NK-92 (cell line): ENCODE data around the gene HTRA3.

Source experiments
- DNase-seq: peaks from one replicate; lab custom pipeline; 2025; ENCODE audit not compliant: unreplicated experiment; lab: John Stamatoyannopoulos, UW

HTRA3 gene

DNA sequence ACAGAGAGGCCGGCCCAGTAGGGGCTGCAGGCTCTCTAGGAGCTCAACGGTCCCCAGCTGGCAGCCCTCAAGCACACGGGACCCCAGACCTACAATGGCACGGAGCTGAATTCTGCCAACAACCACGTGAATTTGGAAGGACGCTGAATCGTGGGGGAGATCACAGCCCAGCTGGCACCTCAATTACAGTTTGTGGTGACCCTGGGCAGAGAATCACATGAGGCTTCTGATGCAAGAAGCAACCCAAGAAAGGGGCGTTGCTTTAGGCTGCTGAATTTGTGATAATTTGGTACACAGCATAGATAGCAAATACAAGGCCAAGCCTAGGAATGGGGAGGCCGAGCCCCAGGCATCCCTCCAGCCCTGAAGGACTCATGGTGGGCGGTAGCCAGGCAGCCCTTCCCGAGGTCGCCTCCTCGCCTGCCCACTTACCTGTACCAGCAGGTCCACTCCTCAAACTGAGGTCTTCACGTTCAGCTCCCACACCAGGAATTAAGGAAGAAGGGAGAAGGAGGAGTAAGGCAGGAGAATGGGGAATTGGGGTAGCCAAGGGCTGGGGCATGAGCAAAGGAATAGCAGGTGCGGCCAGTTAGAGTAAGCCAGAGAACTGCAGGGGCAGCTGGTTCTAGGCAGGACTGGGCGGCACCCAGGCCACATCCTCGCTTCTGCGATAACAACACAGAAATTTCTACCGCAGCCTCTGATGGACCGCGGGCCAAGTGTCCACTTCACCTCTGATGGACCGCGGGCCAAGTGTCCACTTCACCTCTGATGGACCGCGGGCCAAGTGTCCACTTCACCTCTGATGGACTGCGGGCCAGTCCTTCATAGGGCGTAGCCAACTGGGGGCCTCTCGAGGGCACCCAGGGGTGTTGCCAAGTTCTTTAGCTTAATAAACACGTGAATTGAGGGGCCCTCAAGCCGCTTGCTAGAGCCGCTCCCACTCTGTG lies 23.4 kb upstream of the HTRA3 start:
- DNase-seq = no peak

DNA sequence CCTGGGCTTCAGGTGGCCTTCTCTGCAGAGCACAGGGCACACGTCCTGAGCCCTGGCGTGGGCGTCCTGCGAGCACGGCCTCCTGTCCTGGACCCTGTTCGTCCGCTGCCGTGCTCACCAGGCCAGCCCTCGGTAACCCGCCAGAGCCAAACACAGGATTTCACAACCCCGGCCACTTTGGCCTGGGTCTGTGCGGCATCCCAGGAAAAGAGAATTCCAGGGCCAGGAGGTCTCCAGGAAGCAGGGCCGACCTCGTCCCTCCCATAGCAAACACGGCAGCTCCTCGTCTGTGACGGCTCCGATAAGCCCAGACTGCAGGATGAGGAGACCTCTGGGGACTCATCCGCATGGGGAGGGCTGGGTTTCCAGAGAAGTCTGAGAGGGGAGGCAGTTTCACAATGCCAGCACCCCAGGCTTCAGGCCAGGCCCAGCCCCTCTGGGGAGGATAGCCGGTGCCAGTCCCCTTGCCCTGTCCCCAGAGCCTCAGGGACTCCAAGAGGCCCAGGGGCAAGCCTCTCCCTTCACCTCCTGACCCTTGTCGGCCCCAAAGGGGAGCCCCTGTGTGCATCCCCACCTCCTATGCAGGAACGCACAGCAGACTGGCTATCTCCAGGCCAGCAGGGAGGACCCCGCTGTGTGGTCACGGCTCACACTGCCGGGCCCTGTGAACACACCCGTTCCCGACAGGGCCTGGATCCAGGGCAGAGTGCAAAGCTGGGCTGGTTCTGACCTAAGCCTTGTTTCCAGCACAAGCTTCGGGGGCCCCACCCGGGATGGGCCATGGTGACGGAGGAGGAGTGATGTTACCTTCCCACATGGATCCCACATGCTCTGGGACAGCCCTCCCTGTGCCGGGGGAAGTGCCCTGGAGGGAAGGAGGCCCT lies 22.3 kb upstream of the HTRA3 start:
- DNase-seq = no peak

DNA sequence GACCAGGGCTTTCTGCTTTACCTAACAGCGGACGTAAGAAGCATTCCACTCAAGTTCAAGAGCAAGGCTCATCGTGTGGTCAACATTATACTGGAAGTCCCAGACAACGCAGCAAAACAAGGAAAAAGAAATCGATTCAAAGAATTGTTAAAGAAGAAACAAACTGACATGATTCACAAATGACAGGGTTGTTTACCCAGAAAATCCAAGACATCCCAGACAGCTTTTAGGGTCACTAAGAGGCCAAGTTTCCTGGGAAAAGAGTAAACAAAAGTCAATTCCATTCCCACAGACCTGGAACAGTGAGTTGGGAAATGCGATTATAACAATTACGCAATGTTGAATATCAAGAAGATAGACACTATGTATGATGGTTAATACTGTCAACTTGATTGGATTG lies 21.5 kb upstream of the HTRA3 start:
- DNase-seq = no peak

DNA sequence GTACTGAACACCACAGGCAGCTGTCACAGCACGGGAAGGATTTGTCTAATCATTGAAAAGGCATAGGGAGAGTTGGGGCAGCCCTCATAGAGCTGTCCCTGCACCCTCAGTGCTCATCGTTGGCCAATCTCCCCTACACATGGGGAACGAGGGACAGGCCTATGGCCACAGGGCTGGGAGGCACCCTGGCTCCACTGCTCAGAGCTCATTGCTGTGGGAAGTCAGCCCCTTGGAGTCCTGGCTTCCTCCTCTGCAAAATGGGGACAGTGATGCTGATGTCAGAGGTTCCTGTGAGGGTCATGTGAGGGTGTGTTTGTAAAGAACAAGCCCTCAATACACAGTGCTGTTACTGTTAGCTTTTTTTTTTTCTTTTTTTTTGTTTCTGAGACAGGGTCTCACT lies 19.3 kb upstream of the HTRA3 start:
- no peak for DNase-seq

DNA sequence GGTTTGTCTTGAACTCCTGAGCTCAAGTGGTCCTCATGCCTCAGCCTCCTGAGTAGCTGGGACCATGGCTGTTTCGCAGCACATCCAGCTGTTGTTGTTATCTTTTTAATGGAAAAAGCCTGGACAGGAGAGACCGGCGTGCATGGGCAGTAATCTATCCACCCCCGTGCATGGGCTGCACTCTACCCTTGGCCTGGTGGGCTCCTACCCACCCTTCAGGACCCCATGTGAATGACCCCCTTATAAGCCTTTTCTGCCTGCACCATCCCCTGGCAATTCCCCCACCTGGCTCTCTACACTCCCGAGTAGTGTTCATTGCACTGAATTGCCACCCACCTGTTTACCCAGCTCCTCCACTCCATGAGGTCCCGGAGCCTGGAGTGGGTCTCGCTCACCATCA lies 18.9 kb upstream of the HTRA3 start:
- no peak for DNase-seq

DNA sequence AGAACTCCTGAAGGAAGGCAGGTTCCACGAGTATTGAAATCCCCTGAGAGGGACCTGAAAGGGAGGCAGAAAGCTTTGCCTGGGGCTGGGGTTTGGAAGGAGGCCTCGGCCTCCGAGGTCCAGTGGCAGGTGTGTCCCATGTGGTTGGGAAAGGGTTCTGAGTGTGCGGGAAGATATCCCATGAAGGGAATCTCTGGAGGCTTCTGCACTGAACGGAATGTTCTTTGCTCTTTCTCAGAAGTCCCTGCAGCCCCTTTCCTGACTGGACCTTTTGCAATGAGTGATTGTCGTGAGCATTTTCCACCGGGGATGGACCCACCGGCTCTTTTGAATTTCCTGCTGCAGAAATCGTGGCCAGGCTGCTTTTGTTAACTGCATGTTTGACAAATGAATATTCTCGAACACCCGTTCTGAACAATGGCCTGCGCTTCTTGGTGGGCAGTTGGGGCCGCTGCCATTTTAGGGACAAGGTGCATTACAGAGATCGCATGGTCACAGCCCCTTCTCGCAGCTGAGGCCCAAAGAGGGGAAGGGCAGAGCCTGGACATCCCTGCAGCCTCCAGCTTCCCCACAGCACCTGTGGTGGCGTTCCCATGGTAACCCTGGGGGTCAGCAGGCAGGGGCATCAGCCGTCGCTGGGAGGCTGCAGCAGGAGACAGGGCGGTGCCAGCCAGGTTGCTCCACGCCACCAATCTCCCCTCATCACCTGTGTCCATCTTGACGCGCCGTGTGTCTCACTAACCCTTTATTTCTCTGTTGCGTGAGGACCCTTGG lies 18.3 kb upstream of the HTRA3 start:
- no peak for DNase-seq

DNA sequence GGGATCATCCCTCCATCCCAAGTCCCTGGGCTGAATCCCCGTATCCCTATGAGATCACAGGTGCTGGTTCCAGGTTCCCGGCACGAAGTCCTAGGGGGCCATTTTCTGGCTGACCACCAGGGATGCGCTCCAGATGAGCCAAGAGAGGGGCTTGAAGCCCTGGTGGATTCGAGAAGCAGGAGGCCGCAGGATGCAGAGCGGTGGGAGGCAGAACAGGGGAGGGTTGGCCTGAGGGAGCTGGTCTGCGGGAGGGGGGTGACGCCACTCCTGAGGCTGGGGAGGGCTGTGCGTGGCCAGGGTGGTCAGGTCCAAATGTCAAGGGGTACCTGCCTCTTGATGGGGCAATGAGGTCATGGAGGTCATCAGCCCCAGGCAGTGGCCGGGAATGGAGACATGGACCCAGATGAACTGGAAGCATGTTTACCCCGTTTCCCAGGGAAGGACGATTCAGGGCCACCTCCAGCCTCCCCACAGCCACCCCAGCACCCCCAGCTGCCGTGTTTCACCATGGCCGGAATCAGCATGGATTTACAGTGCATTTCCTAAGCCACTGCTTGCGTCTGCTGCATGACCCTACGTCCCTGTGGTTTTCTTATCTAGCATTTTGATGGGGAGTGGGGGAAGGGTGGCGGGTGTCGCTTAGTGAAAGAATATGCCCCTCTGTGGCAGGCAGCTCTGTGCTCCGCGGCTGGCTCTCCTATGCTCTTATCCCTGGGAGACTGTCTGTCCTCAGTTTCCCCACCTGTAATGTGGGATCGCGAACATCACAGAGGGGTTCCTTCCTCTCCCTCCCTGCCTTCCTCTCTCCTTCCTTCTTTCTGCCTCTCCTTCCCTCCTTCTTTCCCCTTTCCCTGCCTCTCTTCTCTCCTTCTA lies 17.0 kb upstream of the HTRA3 start:
- no peak for DNase-seq

DNA sequence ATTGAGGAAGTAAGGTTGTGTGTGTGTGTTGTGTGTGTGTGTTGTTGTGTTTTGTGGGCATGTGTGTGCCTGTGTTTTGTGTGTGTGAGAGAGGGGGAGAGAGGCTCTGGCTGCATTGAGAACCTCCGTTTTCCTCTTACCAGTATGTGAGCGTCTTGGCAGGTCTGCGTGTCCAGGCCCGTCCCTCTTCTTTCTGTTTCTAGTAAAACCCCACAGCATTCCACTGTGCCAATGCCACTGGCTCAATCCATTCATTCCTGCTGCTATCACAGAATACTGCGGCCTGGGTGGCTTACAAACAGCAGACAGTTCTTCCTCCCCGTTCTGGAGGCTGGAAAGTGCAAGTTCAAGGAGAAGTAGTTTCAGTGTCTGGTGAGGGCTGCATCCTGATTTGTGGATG lies 15.5 kb upstream of the HTRA3 start:
- no peak for DNase-seq

DNA sequence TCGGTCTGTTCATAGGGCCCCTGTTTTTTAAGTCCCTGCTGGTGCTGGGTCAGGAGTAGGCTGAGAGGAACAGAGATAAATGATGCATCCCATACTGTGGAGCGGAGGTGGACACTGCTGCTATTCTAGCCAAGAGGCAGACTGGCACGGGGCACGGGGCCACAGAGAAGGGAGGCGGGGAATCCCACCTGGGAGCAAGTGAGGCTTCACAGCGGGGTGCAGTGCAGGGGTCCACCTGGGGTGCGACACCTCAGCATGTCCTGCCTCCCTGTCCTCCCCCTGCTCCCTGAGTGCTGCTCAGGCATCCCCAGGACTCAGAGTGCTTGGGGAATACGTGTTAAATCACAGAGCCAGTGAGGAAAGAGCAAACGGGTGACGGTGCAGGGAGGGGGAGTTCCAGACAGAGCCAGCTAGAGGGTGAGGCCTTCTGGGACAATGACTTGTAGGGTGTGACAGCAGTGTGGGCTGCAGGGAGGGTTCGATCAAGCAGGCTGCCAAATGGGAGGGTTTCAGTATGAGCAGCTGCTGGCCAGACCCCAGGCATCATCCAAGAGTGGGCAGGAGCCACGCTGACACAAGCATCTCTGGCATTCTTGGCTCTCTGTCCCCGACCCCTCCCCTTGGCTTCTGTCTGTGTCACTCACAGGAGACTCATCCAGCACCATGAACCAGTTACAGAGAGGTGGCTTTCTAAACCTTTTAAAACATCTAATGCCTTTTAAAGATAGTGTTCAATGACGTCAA lies 13.7 kb upstream of the HTRA3 start:
- no peak for DNase-seq

DNA sequence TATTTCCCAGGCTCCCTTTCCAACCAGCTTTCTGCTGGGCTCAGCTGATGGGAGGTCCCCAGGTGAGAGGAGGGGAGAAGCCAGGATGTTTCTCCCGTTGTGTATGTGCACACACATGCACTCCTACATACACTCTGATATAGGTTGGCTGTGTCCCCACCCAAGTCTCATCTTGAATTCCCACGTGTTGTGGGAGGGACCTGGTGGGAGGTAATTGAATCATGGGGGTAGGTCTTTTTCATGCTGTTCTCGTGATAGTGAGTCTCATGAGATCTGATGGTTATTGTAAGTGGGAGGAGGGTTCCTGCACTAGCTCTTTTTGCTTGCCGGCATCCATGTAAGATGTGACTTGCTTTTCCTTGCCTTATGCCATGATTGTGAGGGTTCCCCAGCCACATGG lies 11.7 kb upstream of the HTRA3 start:
- DNase-seq = no peak

DNA sequence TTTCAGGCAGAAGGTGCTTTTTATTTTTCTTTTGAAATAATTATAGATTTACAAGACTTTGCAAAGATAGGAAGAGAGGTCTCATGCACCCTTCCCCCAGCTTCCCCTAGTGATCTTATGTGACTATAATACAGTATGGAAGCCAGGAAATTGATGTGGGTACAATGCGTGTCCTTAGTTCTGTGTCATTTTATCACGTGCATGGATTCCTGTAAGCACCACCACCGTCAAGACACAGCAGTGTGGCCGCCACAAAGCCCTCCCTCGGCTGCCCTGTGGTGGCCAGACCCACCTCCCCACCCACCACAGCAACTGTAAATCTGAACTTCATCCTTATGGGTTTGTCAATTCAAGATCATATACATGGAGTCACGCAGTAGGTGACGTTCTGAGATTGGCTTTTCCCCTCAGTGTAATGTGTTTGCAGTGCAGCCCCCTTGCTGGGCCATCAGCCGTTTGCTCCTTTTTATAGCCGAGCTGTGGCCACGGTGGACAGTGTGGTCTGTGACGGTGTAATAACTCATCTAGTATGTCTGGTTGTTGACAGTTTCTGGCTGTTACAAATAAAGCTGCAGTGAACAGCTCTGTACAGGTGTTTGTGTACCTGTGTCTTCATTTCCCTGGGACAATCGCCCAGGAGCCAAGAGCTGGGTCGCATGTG lies 10.9 kb upstream of the HTRA3 start:
- no peak for DNase-seq

DNA sequence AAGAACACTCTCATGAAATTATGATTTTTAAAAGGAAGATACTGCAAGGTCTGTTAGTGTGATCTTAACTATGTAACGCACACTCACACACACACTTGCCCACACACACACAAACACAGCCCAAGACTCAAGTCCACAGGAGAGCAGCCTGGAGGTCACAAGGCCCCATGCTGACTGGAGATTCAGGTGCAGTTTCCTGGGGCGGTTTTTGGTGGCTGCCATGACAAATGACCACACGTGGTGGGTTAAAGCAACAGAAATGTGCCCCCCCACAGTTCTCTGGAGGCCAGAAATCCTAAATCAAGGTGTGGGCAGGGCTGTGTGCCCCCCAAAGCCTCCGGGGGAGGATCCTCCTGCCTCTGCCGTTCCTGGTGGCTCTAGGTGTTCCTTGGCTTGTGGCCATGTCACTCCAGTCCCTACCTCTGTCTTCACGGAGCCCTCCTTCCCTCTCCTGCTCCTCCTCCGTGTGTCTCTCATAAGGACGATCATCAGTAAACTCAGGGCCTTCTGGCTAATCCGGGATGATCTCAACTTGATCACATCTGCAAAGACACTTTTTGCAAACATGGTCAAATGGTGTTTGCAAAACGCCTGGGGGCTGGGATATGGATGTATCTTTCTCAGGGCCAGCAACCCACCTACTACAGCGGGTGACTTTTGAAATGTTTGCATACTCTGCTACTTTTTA lies 9.7 kb upstream of the HTRA3 start:
- DNase-seq = no peak

DNA sequence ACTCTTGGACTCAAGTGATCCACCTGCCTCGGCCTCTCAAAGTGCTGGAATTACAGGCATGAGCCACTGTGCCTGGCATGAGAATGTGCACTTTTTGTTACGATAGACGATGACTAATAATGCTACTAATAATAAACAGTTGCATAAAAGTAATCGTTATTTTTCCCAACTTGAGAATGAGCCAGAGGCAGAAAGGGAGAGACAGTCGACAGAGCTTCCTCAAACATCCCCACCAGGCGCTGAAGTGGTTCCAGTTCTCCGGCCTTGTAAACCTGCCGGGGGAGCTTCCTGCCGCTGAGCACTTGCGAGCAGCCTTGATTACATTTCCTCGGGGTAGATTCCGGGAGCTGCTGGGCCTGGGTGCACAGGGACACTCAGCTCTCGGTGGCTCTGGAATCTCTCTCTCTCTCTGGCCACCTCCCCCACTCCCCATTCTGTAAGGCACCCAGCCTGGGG lies 8.9 kb upstream of the HTRA3 start:
- DNase-seq = no peak

DNA sequence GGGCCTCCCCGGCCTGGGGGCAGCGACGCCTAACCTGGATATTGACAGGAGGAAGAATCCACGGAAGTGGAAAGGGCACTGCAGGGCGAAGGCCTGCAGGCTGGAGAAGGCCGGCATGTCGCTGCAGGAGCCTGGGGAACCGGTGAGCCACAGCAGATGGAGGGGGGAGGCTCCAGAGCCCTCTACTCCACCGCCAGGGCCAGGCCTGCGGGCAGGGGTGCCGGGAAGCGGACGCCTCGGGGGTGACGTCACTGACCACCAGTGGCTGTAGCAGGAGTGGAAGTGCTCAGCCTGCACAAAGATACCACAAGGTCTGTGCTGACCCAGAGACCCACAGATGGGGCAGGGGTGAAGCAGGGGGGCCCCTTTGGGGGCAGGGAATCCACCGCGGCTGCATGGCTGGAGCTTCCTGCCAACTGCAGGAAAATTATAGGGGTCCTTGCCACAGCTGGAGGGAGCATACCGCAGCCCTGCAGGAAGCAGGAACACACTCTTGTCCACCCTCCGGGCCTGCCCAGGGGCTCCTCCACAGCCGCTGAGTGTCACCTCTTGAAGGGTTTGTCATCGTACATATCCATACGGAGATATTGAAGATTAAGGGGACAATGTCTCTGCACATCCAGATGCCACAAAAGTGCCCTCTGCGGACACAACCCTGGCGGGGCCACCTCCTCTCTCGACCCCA lies 7.6 kb upstream of the HTRA3 start:
- DNase-seq = no peak

DNA sequence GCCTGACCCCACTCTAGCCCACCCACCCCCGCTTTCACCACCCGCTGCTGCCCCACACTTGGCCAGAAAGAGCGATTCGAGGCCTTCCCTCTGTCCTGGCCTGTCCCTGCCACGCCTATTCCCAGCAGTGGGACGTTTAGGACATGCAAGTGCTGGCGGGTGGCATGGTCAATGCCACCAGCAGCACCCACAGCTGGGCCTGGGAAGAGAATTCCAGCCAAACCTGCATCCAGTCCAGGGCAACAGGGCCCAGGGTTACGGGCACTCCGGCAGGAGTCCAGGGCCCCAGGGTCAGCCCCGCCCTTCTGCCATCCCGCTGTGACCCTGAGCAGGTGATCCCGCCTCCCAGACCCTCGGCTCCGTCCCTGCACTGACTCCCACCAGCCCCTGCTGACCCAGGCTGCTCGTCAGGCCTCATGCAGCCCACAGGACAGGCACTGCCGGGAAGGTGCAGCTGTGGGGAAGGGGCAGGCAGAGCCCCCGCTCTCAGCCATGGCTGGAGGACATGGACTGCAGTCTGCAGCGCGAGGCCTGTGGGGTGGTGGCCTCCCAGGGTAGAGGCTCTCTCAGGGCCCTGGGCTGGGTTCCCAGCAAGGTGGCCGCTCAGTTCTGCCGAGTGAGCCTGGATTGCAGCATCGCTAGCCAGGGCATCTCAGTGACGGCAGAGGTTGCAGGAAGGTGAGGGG lies 6.8 kb upstream of the HTRA3 start:
- DNase-seq = no peak

DNA sequence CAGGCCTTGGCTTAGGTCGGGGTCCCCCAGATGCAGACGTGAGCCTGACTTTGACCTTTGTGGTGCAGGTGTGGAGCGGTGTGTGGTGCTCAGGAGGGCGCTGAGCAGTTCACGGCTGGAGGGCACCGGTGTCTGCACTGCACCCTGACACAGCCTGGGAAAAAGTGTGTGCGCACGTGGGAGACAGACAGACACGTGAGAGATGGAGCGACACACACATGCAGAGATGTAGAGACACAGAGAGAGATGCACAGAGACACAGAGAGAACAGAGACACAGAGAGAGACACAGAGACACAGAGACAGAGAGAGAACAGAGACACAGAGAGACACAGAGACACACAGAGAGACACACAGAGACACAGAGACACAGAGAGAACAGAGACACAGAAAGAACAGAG lies 6.2 kb upstream of the HTRA3 start:
- no peak for DNase-seq

DNA sequence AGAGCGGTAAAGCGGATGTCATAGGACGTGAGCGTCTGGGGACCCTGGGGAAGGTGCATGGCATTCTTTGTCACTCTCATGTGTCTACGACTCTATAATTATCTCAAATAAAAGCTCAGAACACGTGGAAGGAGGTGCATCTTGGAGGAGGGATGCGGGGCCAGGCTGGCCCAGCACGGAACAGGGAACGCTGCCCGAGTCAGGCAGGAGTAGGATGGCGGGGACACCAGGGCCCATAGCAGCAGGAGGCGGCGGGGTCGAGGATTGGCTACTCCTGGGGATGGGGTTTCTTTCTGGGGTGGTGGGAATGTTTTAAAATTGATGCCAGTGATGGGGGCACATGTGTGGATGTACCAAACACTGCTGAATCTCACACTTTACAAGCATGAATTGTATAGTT lies 5.4 kb upstream of the HTRA3 start:
- no peak for DNase-seq
